ENCODE results near the gene COLEC12. TPM values are rescaled to one million over a fixed set of nuclear protein-coding genes. Genes with fewer than 3 reads are reported as not detected.

The COLEC12 gene
- total and polyA plus RNA-seq, 10 of the 15 experiments (the other 5 are each of a cell fraction or from before 2014, with no cell fraction given) = 0.04 to 0.05 TPM; not detected in 8

DNA sequence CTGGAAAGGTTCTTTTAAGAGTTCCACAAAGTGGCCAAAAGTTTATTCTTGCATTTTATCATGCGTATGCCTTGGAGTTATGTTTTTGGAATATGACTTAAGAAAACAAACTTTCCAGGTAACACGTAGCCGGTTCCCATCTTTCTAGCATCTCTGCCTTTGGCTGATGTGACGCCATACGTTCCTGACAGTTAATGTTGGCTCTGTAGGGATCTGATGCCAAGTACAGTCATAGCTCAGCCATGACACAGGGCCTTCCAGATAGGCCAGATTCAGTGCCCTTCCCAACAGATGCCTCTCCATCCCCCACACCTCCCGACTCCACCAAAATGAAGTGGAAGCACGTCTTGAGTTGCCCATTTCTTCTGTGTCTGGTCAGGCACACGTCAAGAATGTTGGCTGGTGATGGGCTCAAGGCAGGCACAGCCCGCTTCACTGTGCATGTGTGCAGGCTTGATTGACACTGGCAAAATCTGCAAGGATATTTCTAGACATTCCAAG lies 181.7 kb downstream of the COLEC12 start:
- 43% methylated on average over 9 of the region's 9 CpGs for WGBS (ENCODE audit: insufficient coverage, insufficient replicate concordance, low lambda C conversion rate, missing lambda C conversion rate)
- Histone ChIP-seq H4K20me1 (ENCODE audit: control insufficient read depth, insufficient read depth) (no peaks in the 10 kb centered on the region), H2AFZ (ENCODE audit: control insufficient read depth, low read depth, low read length) (no peak overlapping the region), H3K4me2 (ENCODE audit: control insufficient read depth, insufficient read depth) (no peak overlapping the region), H3K27me3 (replicated peaks in 1 of 2; ENCODE audit: control insufficient read depth in 2 of 2, insufficient read depth in 2 of 2, low read length in 1 of 2) (no peaks in the 10 kb centered on the region; a peak in 1 of 4 replicates), H3K79me2 (ENCODE audit: control insufficient read depth, insufficient read depth, low read length) (no peaks in the 10 kb centered on the region), H3K36me3 (ENCODE audit: control insufficient read depth in 2 of 2, insufficient read depth in 2 of 2, low read length in 1 of 2) (no peaks in the 10 kb centered on the region), H3K4me3 (no peak overlapping the region), H3K9ac (ENCODE audit: control insufficient read depth, insufficient read depth, low read length) (no peak overlapping the region), H3K4me1 (ENCODE audit: control insufficient read depth, insufficient read depth, low read length) (no peaks in the 10 kb centered on the region), H3K27ac (ENCODE audit: control insufficient read depth, insufficient read depth) (no peak overlapping the region), H3K9me3 (replicated peaks; ENCODE audit: control insufficient read depth, insufficient read depth, low read length) (no peaks in the 10 kb centered on the region)
- SMC1A ChIA-PET (ENCODE audit: uncharacterized antibody, unreplicated experiment) = no interaction called here
- POLR2A ChIA-PET = no interaction called here
- FAIRE-seq (no peak), ATAC-seq (no peak), DNase-seq (ENCODE audit: low read depth, low spot score) (no peak)
- in situ Hi-C loops (cut with MboI) = no loop called here
- intact Hi-C loops (cut with micrococcal nuclease; ENCODE audit: unreplicated experiment) = no loop called here
- no peak for TF ChIP-seq ZNF622 (IDR thresholded peaks at IDR 0.05)
- RAD21 ChIA-PET (ENCODE audit: unreplicated experiment) = no interaction called here
- CTCF ChIA-PET = interaction anchor here (0.5 kb wide), 1 partner anchor 264 kb away, joined by 4 read pairs; no protein-coding TSS in a partner anchor
- BruUV-seq (replicated peaks) = no TSS peak

DNA sequence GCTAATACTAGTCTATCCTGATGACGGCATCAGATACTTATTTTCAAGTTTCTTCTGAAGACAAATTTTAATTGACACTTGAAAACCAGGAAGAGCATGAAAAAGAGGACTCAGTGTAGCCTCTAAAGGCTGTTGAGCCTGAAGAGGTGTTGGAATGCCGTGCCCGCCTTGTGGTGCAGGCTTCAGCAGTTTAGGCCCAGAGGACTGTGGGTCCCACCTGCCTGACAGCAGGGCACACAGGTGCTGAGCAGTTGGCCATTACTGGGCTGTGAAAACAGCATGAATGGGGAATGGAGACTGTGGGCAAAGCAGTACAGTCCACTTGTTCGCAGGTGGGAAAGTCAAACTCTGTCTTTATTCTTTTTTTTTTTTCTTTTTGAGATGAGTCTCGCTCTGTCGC lies 182.9 kb downstream of the COLEC12 start:
- POLR2A ChIA-PET = no interaction called here
- SMC1A ChIA-PET (ENCODE audit: uncharacterized antibody, unreplicated experiment) = no interaction called here
- Histone ChIP-seq H3K27ac (ENCODE audit: control insufficient read depth, insufficient read depth) (no peak overlapping the region), H3K9ac (ENCODE audit: control insufficient read depth, insufficient read depth, low read length) (no peak overlapping the region), H4K20me1 (ENCODE audit: control insufficient read depth, insufficient read depth) (no peaks in the 10 kb centered on the region), H3K36me3 (ENCODE audit: control insufficient read depth in 2 of 2, insufficient read depth in 2 of 2, low read length in 1 of 2) (no peaks in the 10 kb centered on the region), H3K27me3 (replicated peaks in 1 of 2; ENCODE audit: control insufficient read depth in 2 of 2, insufficient read depth in 2 of 2, low read length in 1 of 2) (no peaks in the 10 kb centered on the region), H2AFZ (ENCODE audit: control insufficient read depth, low read depth, low read length) (no peak overlapping the region), H3K79me2 (ENCODE audit: control insufficient read depth, insufficient read depth, low read length) (no peaks in the 10 kb centered on the region), H3K4me2 (ENCODE audit: control insufficient read depth, insufficient read depth) (no peak overlapping the region), H3K9me3 (replicated peaks; ENCODE audit: control insufficient read depth, insufficient read depth, low read length) (no peaks in the 10 kb centered on the region), H3K4me3 (no peak overlapping the region), H3K4me1 (ENCODE audit: control insufficient read depth, insufficient read depth, low read length) (no peaks in the 10 kb centered on the region)
- no peak for TF ChIP-seq NFXL1 (IDR thresholded peaks at IDR 0.05; ENCODE audit: borderline replicate concordance)
- no peak for TF ChIP-seq ZNF622 (IDR thresholded peaks at IDR 0.05)
- TF ChIP-seq, protein P1, sequence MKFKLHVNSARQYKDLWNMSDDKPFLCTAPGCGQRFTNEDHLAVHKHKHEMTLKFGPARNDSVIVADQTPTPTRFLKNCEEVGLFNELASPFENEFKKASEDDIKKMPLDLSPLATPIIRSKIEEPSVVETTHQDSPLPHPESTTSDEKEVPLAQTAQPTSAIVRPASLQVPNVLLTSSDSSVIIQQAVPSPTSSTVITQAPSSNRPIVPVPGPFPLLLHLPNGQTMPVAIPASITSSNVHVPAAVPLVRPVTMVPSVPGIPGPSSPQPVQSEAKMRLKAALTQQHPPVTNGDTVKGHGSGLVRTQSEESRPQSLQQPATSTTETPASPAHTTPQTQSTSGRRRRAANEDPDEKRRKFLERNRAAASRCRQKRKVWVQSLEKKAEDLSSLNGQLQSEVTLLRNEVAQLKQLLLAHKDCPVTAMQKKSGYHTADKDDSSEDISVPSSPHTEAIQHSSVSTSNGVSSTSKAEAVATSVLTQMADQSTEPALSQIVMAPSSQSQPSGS (IDR thresholded peaks at IDR 0.05; ENCODE audit: low read length) = no peak
- TF ChIP-seq SUZ12 (IDR thresholded peaks at IDR 0.05; ENCODE audit: unreplicated experiment) = no peak
- no peak for TF ChIP-seq TBL1XR1 (IDR thresholded peaks at IDR 0.05; ENCODE audit: low read depth, low read length)
- no peak for TF ChIP-seq TCF3 (IDR thresholded peaks at IDR 0.05; ENCODE audit: borderline replicate concordance, insufficient read depth, low read depth, low read length)
- TF ChIP-seq ETV6 (conservative IDR thresholded peaks at IDR 0.05 in 1 of 2, IDR thresholded peaks at IDR 0.05 in 1 of 2; ENCODE audit: borderline replicate concordance in 1 of 2, low read depth in 1 of 2) = no peak
- TF ChIP-seq, protein P2, sequence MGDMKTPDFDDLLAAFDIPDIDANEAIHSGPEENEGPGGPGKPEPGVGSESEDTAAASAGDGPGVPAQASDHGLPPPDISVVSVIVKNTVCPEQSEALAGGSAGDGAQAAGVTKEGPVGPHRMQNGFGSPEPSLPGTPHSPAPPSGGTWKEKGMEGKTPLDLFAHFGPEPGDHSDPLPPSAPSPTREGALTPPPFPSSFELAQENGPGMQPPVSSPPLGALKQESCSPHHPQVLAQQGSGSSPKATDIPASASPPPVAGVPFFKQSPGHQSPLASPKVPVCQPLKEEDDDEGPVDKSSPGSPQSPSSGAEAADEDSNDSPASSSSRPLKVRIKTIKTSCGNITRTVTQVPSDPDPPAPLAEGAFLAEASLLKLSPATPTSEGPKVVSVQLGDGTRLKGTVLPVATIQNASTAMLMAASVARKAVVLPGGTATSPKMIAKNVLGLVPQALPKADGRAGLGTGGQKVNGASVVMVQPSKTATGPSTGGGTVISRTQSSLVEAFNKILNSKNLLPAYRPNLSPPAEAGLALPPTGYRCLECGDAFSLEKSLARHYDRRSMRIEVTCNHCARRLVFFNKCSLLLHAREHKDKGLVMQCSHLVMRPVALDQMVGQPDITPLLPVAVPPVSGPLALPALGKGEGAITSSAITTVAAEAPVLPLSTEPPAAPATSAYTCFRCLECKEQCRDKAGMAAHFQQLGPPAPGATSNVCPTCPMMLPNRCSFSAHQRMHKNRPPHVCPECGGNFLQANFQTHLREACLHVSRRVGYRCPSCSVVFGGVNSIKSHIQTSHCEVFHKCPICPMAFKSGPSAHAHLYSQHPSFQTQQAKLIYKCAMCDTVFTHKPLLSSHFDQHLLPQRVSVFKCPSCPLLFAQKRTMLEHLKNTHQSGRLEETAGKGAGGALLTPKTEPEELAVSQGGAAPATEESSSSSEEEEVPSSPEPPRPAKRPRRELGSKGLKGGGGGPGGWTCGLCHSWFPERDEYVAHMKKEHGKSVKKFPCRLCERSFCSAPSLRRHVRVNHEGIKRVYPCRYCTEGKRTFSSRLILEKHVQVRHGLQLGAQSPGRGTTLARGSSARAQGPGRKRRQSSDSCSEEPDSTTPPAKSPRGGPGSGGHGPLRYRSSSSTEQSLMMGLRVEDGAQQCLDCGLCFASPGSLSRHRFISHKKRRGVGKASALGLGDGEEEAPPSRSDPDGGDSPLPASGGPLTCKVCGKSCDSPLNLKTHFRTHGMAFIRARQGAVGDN (IDR thresholded peaks at IDR 0.05) = no peak
- TF ChIP-seq NFYB (IDR thresholded peaks at IDR 0.05; ENCODE audit: insufficient read depth, low read depth, low read length) = no peak
- no peak for TF ChIP-seq EZH2 (IDR thresholded peaks at IDR 0.05; ENCODE audit: borderline replicate concordance, control insufficient read depth, low read depth, low read length)
- no peak for ATAC-seq
- in situ Hi-C loops (cut with MboI) (no loop called here), intact Hi-C loops (cut with micrococcal nuclease; ENCODE audit: unreplicated experiment) (no loop called here)
- no peak for DNase-seq (ENCODE audit: low read depth, low spot score)
- CTCF ChIA-PET = no interaction called here
- no peak for FAIRE-seq
- RAD21 ChIA-PET (ENCODE audit: unreplicated experiment) = no interaction called here
- BruUV-seq (replicated peaks) = no TSS peak
- WGBS (ENCODE audit: insufficient coverage, insufficient replicate concordance, low lambda C conversion rate, missing lambda C conversion rate) = 51% methylated on average over 4 of the region's 6 CpGs

Measured in GM12878 (cell line).